Right atrium auricular region (tissue), 2 donors: ENCODE measurements around the gene MAD1L1. TPM values are rescaled to one million over a fixed set of nuclear protein-coding genes. Genes with fewer than 3 reads are reported as not detected.

Source experiments
- DNase-seq: peaks from one replicate; pipeline ENCODE4 v3.0.0-alpha.2; 2019; ENCODE audit warnings: low spot score
- H3K27ac ChIP-seq, 2 donors: fragments of 200-600 bp; sonication (generic); 1 replicate in 1 of 2; 2 replicates in 1 of 2; pipeline ENCODE4 v1.5.1; 2016 to 2019
- H3K27me3 ChIP-seq, 2 donors: fragments of 200-600 bp; sonication (generic); one replicate each; pipeline versions ENCODE4 v1.5.1 to v1.6.0; 2017 to 2019
- H3K36me3 ChIP-seq: fragments of 200-600 bp; sonication (generic); one replicate; pipeline ENCODE4 v1.5.1; 2016
- H3K4me1 ChIP-seq, 2 donors: fragments of 200-600 bp; sonication (generic); one replicate each; pipeline versions ENCODE4 v1.5.1 to v1.6.0; 2017 to 2019
- H3K4me3 ChIP-seq, 2 donors: fragments of 200-600 bp; sonication (generic); 1 replicate in 1 of 2; 2 replicates in 1 of 2; pipeline ENCODE4 v1.5.1; 2017 to 2019; ENCODE audit warnings: mild to moderate bottlenecking in 1 of 2, moderate library complexity in 1 of 2
- H3K9me3 ChIP-seq, 2 donors: fragments of 200-600 bp; sonication (generic); one replicate each; pipeline ENCODE4 v1.5.1; 2019
- total RNA-seq, 2 donors: library from RNA; depleted of rRNA; stranded (reverse); fragments of >200 nt; gene quantifications; one replicate each; pipeline ENCODE4 v1.1.0, GENCODE V29; 2016
- TF ChIP-seq, protein P1 (sequence below), 2 donors: fragments of 200-600 bp; sonication (generic); IDR thresholded peaks; one replicate each; pipeline ENCODE4 v1.5.1; 2019; ENCODE audit warnings: antibody characterized with exemption in 2 of 2

MAD1L1 gene
- total RNA-seq, 2 donors from 2014 or later, result 13.3 to 31.9 TPM

GRCh38 chr7:2278026-2278425, 45.3 kb upstream of the MAD1L1 start:
- Histone ChIP-seq H3K4me1 (peaks cover 0 to 18% of the 10 kb centered on the region in 2 donors), H3K4me3 (no peak overlapping the region), H3K36me3 (peaks cover 20% of the 10 kb centered on the region), H3K9me3 (no peaks in the 10 kb centered on the region), H3K27me3 (no peaks in the 10 kb centered on the region), H3K27ac (no peak overlapping the region)
- TF ChIP-seq, protein P1, sequence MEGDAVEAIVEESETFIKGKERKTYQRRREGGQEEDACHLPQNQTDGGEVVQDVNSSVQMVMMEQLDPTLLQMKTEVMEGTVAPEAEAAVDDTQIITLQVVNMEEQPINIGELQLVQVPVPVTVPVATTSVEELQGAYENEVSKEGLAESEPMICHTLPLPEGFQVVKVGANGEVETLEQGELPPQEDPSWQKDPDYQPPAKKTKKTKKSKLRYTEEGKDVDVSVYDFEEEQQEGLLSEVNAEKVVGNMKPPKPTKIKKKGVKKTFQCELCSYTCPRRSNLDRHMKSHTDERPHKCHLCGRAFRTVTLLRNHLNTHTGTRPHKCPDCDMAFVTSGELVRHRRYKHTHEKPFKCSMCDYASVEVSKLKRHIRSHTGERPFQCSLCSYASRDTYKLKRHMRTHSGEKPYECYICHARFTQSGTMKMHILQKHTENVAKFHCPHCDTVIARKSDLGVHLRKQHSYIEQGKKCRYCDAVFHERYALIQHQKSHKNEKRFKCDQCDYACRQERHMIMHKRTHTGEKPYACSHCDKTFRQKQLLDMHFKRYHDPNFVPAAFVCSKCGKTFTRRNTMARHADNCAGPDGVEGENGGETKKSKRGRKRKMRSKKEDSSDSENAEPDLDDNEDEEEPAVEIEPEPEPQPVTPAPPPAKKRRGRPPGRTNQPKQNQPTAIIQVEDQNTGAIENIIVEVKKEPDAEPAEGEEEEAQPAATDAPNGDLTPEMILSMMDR (IDR thresholded peaks at IDR 0.05), result no peak
- DNase-seq, result no peak

DNA sequence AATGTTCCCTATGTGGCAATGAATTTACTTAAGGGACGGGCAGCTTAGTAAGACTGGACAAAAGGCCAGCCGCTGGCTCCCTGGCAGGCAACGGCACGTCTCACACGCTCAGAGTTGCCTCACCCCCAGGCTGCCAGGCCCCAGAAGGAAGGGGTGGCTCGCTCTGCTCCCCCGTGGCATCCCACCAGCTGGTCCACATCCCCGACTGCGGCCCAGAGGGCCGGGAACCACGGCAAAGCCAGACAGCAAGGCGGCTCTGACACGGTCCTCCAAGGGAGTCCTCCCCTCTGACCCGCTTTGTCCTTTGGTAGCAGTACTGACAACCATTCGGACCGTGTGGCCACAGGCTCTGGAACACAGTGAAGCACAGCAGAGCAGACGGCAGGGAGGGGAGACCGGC, 43.4 kb upstream of the MAD1L1 start:
- no peak overlapping the region for H3K27ac ChIP-seq
- H3K36me3 ChIP-seq, result peaks cover 29% of the 10 kb centered on the region
- TF ChIP-seq, protein P1 (IDR thresholded peaks at IDR 0.05), result no peak
- no peak for DNase-seq
- H3K27me3 ChIP-seq, result no peaks in the 10 kb centered on the region
- peaks cover 0 to 3% of the 10 kb centered on the region in 2 donors for H3K4me1 ChIP-seq
- no peaks in the 10 kb centered on the region for H3K9me3 ChIP-seq
- H3K4me3 ChIP-seq, result no peak overlapping the region

- no peak for DNase-seq
- Histone ChIP-seq H3K4me3 (no peak overlapping the region), H3K9me3 (no peaks in the 10 kb centered on the region), H3K27ac (no peak overlapping the region), H3K36me3 (peaks cover 29% of the 10 kb centered on the region), H3K4me1 (no peaks in the 10 kb centered on the region), H3K27me3 (no peaks in the 10 kb centered on the region)
- TF ChIP-seq, protein P1 (IDR thresholded peaks at IDR 0.05), result no peak
Measured at GRCh38 chr7:2275101-2275500, 42.4 kb upstream of the MAD1L1 start.

GRCh38 chr7:2274666-2275065, 41.9 kb upstream of the MAD1L1 start:
- TF ChIP-seq, protein P1 (IDR thresholded peaks at IDR 0.05), result no peak
- no peak overlapping the region for H3K27ac ChIP-seq
- peaks cover 0 to 4% of the 10 kb centered on the region in 2 donors for H3K4me1 ChIP-seq
- H3K36me3 ChIP-seq, result peaks cover 29% of the 10 kb centered on the region
- H3K9me3 ChIP-seq, result no peaks in the 10 kb centered on the region
- no peak overlapping the region for H3K4me3 ChIP-seq
- no peak for DNase-seq
- H3K27me3 ChIP-seq, result no peaks in the 10 kb centered on the region

GRCh38 chr7:2273866-2274265, 41.1 kb upstream of the MAD1L1 start:
- Histone ChIP-seq H3K27me3 (no peaks in the 10 kb centered on the region), H3K9me3 (no peaks in the 10 kb centered on the region), H3K4me3 (no peak overlapping the region), H3K36me3 (peaks cover 29% of the 10 kb centered on the region), H3K27ac (no peak overlapping the region), H3K4me1 (peaks cover 0 to 4% of the 10 kb centered on the region in 2 donors)
- no peak for DNase-seq
- TF ChIP-seq, protein P1 (IDR thresholded peaks at IDR 0.05), result no peak

GRCh38 chr7:2272031-2272430, 39.3 kb upstream of the MAD1L1 start:
- Histone ChIP-seq H3K36me3 (peaks cover 25% of the 10 kb centered on the region), H3K4me3 (no peak overlapping the region), H3K27me3 (no peaks in the 10 kb centered on the region), H3K27ac (no peak overlapping the region), H3K4me1 (peaks cover 0 to 4% of the 10 kb centered on the region in 2 donors), H3K9me3 (no peaks in the 10 kb centered on the region)
- TF ChIP-seq, protein P1 (IDR thresholded peaks at IDR 0.05), result no peak
- DNase-seq, result no peak
